HEK293 (cell line): ENCODE data around the gene SPC25.

ENCODE experiments used
- BCL11B ChIP-seq: fragments of 450-650 bp; formaldehyde crosslinking; IDR thresholded peaks from 2 replicates; pipeline ENCODE4 v1.5.1; 2016; ENCODE audit warnings: low read depth, missing biosample characterization, missing genetic modification characterization
- INSM2 ChIP-seq: fragments of 450-650 bp; formaldehyde crosslinking; IDR thresholded peaks from 2 replicates; pipeline ENCODE4 v1.5.1; 2016; ENCODE audit warnings: missing biosample characterization, missing genetic modification characterization
- KLF17 ChIP-seq: fragments of 450-650 bp; formaldehyde crosslinking; IDR thresholded peaks from 2 replicates; pipeline ENCODE4 v1.5.1; 2016; ENCODE audit warnings: missing biosample characterization, missing genetic modification characterization
- SALL2 ChIP-seq: fragments of 450-650 bp; formaldehyde crosslinking; IDR thresholded peaks from 2 replicates; pipeline ENCODE4 v1.5.0; 2017; ENCODE audit warnings: missing biosample characterization, mild to moderate bottlenecking, missing genetic modification characterization, borderline replicate concordance
- SP2 ChIP-seq: fragments of 450-650 bp; formaldehyde crosslinking; IDR thresholded peaks from 2 replicates; pipeline ENCODE4 v1.5.1; 2016; ENCODE audit warnings: missing biosample characterization, missing genetic modification characterization
- ZBTB11 ChIP-seq: fragments of 450-650 bp; formaldehyde crosslinking; conservative IDR thresholded peaks from 2 replicates; pipeline ENCODE4 v1.5.1; 2016; ENCODE audit warnings: low read depth, missing biosample characterization, missing genetic modification characterization
- ZBTB7A ChIP-seq: fragments of 450-650 bp; formaldehyde crosslinking; IDR thresholded peaks from 2 replicates; pipeline ENCODE4 v1.5.1; 2016; ENCODE audit warnings: low read depth, missing biosample characterization, missing genetic modification characterization
- ZFP3 ChIP-seq: fragments of 450-650 bp; formaldehyde crosslinking; IDR thresholded peaks from 2 replicates; pipeline ENCODE4 v1.5.1; 2016; ENCODE audit warnings: low read depth, missing biosample characterization, missing genetic modification characterization
- ZNF133 ChIP-seq: fragments of 450-650 bp; formaldehyde crosslinking; IDR thresholded peaks from 2 replicates; pipeline ENCODE4 v1.5.1; 2016; ENCODE audit warnings: missing biosample characterization, missing genetic modification characterization
- ZNF146 ChIP-seq: fragments of 450-650 bp; formaldehyde crosslinking; IDR thresholded peaks from 2 replicates; pipeline ENCODE4 v1.5.1; 2016; ENCODE audit warnings: missing biosample characterization, missing genetic modification characterization
- ZNF157 ChIP-seq: fragments of 450-650 bp; formaldehyde crosslinking; IDR thresholded peaks from 2 replicates; pipeline ENCODE4 v1.5.1; 2016; ENCODE audit warnings: missing biosample characterization, missing genetic modification characterization
- ZNF214 ChIP-seq: fragments of 450-650 bp; formaldehyde crosslinking; IDR thresholded peaks from 2 replicates; pipeline ENCODE4 v1.5.1; 2017; ENCODE audit warnings: missing biosample characterization, mild to moderate bottlenecking, missing genetic modification characterization, borderline replicate concordance
- ZNF266 ChIP-seq: fragments of 450-650 bp; formaldehyde crosslinking; IDR thresholded peaks from 2 replicates; pipeline ENCODE4 v1.5.1; 2016; ENCODE audit warnings: missing biosample characterization, missing genetic modification characterization, low read depth
- ZNF280C ChIP-seq: fragments of 450-650 bp; formaldehyde crosslinking; IDR thresholded peaks from 2 replicates; pipeline ENCODE4 v1.5.1; 2016; ENCODE audit warnings: missing biosample characterization, missing genetic modification characterization
- ZNF292 ChIP-seq: fragments of 450-650 bp; formaldehyde crosslinking; IDR thresholded peaks from 2 replicates; pipeline ENCODE4 v1.5.1; 2016; ENCODE audit warnings: low read depth, missing biosample characterization, missing genetic modification characterization, borderline replicate concordance
- ZNF341 ChIP-seq: fragments of 450-650 bp; formaldehyde crosslinking; IDR thresholded peaks from 2 replicates; pipeline ENCODE4; 2016; ENCODE audit warnings: low read depth, missing biosample characterization, missing genetic modification characterization
- ZNF416 ChIP-seq: fragments of 450-650 bp; formaldehyde crosslinking; IDR thresholded peaks from 2 replicates; pipeline ENCODE4 v1.5.1; 2016; ENCODE audit warnings: missing biosample characterization, missing genetic modification characterization
- ZNF433 ChIP-seq: fragments of 450-650 bp; formaldehyde crosslinking; IDR thresholded peaks from 2 replicates; pipeline ENCODE4 v1.5.1; 2016; ENCODE audit warnings: missing biosample characterization, missing genetic modification characterization, low read depth
- ZNF513 ChIP-seq: fragments of 450-650 bp; IDR thresholded peaks from 2 replicates; pipeline ENCODE4 v1.5.1; 2018; ENCODE audit warnings: missing biosample characterization, missing genetic modification characterization
- ZNF514 ChIP-seq: fragments of 450-650 bp; formaldehyde crosslinking; IDR thresholded peaks from 2 replicates; pipeline ENCODE4 v1.5.1; 2016; ENCODE audit warnings: missing biosample characterization, missing genetic modification characterization
- ZNF571 ChIP-seq: fragments of 450-650 bp; formaldehyde crosslinking; IDR thresholded peaks from 2 replicates; pipeline ENCODE4 v1.5.0; 2017; ENCODE audit warnings: missing biosample characterization, missing genetic modification characterization
- ZNF621 ChIP-seq: fragments of 450-650 bp; formaldehyde crosslinking; IDR thresholded peaks from 2 replicates; pipeline ENCODE4 v1.5.1; 2017; ENCODE audit warnings: missing biosample characterization, missing genetic modification characterization
- ZNF660 ChIP-seq: fragments of 450-650 bp; IDR thresholded peaks from 2 replicates; pipeline ENCODE4 v1.5.1; 2018; ENCODE audit warnings: missing biosample characterization, mild to moderate bottlenecking, missing genetic modification characterization
- ZNF677 ChIP-seq: fragments of 450-650 bp; IDR thresholded peaks from 2 replicates; pipeline ENCODE4 v1.5.0; 2018; ENCODE audit warnings: missing biosample characterization, mild to moderate bottlenecking, missing genetic modification characterization, moderate library complexity
- ZNF692 ChIP-seq: fragments of 450-650 bp; formaldehyde crosslinking; IDR thresholded peaks from 2 replicates; pipeline ENCODE4 v1.5.1; 2016; ENCODE audit warnings: missing biosample characterization, missing genetic modification characterization
- ZNF776 ChIP-seq: fragments of 450-650 bp; formaldehyde crosslinking; IDR thresholded peaks from 2 replicates; pipeline ENCODE4 v1.5.0; 2017; ENCODE audit warnings: missing biosample characterization, missing genetic modification characterization, borderline replicate concordance
- ZSCAN5A ChIP-seq: fragments of 450-650 bp; formaldehyde crosslinking; IDR thresholded peaks from 2 replicates; pipeline ENCODE4 v1.5.1; 2016; ENCODE audit warnings: missing biosample characterization, missing genetic modification characterization

Gene SPC25

GRCh38 chr2:168890006-168890782 is at the start of gene SPC25 (continued):
- TF ChIP-seq ZBTB11 (tag by site-specific recombination) (no peak), ZBTB7A (no peak), ZFP3 (tag by site-specific recombination) (no peak), ZNF514 (tag by site-specific recombination) (no peak), ZNF513 (tag by site-specific recombination) (no peak), ZNF133 (tag by site-specific recombination) (no peak), ZNF214 (no peak), KLF17 (tag by site-specific recombination) (peak; percentile 52), ZNF157 (tag by site-specific recombination) (no peak), INSM2 (no peak), ZNF280C (tag by site-specific recombination) (no peak), ZNF660 (tag by site-specific recombination) (no peak), ZNF571 (tag by site-specific recombination) (no peak), ZNF692 (tag by site-specific recombination) (no peak), BCL11B (tag by site-specific recombination) (no peak), ZSCAN5A (tag by site-specific recombination) (no peak), SP2 (peak; percentile 87), ZNF621 (tag by site-specific recombination) (no peak), SALL2 (no peak), ZNF776 (no peak), ZNF292 (tag by site-specific recombination) (no peak), ZNF677 (tag by site-specific recombination) (no peak), ZNF416 (tag by site-specific recombination) (no peak), ZNF341 (peak; percentile 70), ZNF433 (tag by site-specific recombination) (no peak), ZNF146 (no peak), ZNF266 (tag by site-specific recombination) (no peak)
